GM21528 (cell line): Measurements from ENCODE around the gene ZBTB37.
"Not testable (repeated sequence)": the region's sequence is repeated elsewhere in the genome, so short reads cannot be mapped to it uniquely, and the experiment has no call there.

Experiments used
- ATAC-seq: cut with Tn5 transposase; IDR thresholded peaks from one replicate; pipeline ENCODE4 v1.9.1; 2021; ENCODE audit warnings: mild to moderate bottlenecking, moderate library complexity; ENCODE audit not compliant: unreplicated experiment, low FRiP score

ZBTB37 gene

DNA sequence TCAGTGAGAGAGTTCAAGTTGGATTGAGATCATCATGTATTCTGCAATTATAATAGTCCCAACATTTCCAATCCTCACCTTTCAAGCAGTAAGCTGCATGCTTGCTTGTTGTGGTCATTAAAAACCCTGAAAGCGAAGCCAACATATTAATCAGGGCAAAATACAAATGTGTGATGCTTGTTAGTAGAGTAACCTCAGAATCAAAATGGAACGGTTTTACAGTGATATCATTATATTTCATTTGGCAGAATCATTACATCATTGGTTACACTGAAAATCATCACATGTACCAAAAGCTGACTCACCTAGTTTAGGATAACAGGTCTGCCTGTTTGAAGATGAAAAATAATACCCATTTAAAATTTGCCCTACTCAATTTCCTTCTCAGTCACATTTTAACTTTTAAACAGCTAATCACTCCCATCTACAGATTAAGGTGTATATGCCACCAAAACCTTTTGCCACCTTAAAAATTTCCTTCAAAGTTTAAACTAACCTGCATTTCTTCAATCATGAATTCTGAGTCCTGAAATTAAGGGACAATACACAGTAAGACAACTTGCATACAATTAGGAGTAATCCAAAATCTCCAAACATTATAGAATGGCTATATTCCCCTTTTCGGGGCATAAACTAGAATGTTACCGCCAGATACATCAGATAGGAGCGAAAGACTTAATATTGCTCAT lies 3.9 kb upstream of the ZBTB37 start:
- ATAC-seq = no peak

DNA sequence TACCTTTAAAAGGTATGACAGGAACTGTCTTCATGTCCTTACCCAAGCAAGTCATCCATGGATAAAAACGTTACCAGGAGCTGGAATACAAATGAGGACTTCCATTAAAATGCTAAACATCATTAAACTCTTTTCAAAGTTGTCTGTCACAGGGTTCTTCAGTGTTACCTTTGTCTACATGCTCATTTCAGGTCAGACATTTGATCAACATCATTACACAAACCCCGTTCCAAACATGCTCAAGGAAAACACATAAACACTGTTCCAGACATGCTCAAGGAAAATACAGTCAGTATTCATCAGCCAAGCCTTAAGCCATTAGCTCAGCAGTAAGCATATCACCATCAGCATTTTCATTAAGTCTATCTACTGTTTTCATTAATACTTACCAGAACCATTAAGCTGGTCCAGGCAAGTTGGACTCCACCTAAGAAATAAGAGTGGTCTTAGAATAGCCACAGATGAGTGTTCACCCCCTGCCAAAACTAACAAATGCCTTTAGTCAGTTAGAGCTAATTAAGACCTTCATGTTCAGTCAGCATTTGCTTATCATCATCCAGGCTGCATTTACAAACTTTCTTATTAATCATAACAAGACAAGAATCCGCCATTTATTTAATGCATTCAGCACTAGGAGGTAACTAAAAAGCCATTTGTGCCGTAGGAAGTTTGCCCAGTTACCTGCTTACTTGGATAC lies 2.6 kb upstream of the ZBTB37 start:
- ATAC-seq = no peak

DNA sequence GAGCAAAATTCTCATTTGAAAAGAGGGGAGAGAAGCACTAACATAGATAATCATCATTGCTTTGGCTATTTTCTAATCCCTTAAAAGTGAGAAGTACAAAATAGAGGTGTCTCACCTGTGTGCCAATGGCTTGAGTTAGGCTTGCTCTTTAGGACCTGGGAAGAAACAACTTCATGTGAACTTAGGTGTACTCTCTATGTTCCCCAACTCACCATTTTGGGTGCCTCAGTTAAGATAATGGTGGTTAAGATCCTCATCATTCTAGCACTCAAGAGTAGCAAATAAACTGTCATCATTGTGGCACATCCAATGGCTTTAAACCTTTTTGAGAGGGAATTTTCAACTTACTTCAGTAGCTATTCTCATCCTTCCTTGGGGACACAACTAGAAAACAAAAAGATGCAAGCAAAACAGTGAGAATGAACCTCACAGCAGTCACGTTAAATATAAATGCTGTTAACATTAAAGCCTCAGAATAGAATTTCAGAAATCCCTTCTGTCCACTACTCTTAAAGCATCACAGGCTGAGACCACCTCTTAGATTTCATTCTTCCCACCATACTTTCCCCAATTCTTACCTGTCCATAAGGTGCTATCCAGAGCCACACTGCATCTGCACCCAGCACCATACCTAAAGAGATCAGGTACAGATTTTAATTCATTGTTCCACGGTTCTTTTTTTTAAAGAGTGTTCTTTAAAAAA lies 1.6 kb upstream of the ZBTB37 start:
- no peak for ATAC-seq

DNA sequence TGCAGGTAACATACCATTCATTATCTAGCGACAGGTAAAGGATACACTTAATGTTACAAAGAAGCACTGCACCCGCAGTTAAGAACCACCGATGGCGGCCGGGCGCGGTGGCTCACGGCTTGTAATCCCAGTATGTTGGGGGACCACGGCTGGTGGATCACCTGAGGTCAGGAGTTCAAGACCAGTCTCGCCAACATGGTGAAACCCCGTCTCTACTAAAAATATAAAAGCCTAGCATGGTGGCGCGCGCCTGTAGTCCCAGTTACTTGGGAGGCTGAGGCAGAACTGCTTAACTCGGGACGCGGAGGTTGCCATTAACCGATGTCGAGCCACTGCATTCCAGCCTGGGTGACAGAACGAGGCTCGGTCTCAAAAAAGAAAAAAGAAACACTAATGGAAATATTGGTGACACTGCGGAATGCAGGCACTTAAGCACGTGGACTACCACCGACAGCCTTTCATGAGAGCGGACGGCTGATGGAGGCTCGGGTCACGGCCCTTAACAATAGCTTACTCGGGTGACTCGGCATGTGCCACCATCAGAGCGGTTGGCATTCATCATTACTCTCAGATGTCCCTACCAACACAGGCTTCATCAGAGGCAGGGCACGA lies 933 bp upstream of the ZBTB37 start:
- no peak for ATAC-seq

DNA sequence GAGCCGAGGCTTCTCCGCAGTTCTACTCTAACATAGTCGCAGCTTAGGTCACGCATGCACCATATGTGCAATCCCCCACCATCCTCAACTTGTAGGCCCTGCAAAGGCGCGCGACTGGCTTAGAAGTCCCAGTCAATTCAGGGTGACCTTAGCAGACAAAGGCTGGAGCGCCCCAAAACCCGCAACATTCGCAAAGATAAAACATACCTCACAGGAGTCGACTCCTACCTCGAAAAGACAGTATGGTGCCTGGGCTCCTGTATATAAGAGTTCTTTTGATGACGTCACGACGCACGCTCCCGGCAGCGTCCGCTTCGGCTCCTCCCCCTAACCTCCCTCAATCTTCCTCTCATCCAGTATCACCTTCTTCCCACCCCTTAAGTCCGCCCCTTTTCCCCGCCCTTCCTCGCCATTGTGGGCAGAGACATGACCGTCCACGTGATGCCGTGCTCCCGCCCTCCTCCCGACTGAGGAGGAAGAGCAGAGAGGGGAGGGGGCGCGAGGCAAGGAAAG lies 371 bp upstream of the ZBTB37 start, which contains the start of gene GAS5:
GAS5 (minus strand) TSS at position 237 of the 513 bp plus-strand sequence.
- ATAC-seq = peak; percentile 77

DNA sequence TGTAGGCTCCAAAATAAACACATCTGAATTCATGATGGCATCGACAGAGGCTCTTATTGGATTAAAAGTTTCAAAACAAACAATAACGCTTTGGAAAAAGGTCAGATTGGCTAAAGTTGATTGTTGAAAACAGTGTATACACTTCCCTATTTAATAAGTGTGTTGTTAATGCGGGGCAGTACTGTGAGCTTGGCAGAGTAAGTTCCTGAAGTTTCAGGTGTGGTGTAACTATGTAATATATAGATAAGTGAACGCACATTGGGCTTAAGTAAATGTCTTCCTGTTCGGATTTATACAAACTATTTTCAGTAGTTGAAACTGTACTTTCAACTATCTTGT lies 810 bp downstream of the ZBTB37 start:
- no peak for ATAC-seq

DNA sequence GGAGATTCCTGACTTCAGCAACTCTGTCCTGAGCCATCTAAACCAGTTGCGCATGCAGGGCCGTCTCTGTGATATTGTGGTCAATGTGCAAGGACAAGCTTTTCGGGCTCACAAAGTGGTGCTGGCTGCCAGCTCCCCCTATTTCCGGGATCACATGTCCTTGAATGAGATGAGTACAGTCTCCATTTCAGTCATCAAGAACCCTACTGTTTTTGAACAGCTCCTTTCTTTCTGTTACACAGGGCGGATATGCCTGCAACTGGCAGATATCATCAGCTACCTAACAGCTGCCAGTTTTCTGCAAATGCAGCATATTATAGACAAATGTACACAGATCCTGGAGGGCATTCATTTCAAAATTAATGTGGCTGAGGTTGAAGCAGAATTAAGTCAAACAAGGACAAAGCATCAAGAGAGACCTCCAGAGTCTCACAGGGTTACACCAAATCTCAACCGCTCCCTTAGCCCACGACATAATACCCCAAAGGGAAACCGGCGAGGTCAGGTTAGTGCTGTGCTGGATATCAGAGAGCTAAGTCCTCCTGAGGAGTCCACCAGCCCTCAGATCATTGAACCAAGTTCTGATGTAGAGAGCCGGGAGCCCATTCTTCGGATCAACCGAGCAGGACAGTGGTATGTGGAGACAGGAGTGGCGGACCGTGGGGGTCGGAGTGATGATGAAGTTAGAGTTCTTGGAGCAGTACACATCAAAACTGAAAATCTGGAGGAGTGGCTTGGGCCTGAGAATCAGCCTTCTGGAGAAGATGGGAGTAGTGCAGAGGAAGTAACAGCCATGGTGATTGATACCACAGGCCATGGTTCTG lies 2.3 kb downstream of the ZBTB37 start:
- no peak for ATAC-seq

DNA sequence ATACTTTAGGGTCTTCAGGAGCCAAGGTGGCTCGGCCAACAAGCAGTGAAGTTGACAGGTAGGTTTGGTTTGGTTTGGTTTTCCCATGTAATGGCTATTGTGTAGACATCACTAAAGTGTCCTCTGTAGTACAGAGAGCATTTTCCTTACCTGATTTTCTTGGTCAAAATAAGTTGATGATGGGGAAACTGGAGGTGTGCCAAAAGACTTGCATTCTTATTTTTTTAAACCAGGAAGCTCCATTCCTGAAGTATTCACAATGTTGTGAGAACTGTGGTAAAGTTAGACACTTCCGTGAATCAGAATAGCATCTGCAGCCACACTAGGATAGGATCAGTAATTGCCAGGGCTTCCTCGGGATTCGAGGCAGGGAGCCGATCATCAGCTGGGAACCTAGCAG lies 2.9 kb downstream of the ZBTB37 start:
- no peak for ATAC-seq

DNA sequence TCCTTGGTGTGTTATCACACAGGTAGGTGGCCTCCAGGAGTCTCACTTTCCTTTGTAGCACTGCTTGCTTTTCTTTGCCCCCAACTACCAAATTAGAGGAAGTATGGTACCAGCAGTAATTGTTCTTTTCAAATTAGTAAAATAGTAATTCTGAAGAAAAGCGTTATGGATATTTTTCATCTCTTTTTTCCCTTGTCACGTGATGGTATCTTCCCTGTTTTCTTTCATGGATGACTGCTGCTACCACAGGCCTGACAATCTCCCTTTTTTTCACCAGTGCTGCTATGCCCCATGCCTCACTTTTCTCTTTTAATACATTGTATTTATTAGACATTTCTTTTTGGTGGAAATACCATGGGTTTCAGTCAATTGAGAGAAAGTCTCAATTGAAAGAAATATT lies 3.3 kb downstream of the ZBTB37 start:
- ATAC-seq = no peak

DNA sequence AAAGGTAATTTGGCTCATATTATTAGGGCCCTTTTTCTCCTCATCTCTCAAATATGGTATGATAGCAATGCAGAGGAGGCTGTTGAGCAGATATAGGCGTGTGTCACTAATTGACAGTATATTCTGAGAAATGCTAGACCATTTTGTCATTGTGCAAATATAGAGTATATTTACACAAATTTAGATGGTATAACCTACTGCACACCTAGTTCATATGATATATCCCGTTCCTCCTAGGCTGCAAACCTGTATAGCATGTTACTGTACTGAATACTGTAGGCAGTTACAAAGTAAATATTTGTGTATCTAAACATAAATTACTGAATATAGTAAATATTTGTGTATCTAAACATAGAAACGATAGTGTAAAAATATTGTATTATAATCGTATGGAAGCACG lies 8.6 kb downstream of the ZBTB37 start:
- ATAC-seq = no peak

DNA sequence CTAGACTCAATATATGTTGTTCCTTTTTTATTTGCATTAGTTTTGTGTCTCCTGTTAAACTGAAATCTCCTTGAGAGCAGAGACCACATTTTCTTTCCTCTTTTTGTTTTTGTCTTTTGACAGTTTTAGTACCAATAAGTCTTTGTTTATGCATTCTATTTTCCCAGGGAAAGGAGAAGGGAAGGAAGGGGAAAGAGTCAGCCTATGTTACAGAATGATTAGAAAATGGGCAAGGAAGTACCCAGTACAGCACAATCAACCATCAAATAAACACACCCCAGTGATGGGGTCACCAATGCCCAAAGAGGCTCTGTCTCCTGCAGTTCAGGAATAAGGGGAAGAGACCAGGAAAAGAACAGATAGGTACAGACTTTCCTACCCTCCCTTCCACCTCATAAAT lies 10.1 kb downstream of the ZBTB37 start:
- ATAC-seq = no peak

DNA sequence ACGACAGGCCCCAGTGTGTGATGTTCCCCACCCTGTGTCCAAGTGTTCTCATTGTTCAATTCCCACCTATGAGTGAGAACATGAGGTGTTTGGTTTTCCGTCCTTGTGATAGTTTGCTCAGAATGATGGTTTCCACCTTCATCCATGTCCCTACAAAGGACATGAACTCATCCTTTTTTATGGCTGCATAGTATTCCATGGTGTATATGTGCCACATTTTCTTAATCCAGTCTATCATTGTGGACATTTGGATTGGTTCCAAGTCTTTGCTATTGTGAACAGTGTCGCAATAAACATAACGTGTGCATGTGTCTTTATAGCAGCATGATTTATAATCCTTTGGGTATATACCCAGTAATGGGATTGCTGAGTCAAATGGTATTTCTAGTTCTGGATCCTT lies 12.9 kb downstream of the ZBTB37 start:
- not testable (repeated sequence) for ATAC-seq

DNA sequence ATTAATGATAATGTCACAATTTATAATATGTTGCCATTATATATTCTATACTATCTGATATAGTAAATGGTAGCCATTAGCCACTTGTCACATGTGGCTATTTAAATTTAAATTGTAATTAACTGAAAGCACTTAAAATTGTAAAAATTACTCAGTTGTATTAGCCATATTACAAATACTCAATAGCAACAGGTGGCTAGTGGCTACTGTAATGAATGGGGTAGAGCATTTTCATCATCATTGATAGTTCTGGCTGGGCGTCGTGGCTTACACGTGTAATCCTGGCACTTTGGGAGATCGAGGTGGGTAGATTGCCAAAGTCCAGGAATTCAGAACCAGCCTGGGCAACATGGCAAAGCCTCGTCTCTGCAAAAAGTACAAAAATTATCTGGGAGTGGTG lies 16.5 kb downstream of the ZBTB37 start:
- no peak for ATAC-seq

DNA sequence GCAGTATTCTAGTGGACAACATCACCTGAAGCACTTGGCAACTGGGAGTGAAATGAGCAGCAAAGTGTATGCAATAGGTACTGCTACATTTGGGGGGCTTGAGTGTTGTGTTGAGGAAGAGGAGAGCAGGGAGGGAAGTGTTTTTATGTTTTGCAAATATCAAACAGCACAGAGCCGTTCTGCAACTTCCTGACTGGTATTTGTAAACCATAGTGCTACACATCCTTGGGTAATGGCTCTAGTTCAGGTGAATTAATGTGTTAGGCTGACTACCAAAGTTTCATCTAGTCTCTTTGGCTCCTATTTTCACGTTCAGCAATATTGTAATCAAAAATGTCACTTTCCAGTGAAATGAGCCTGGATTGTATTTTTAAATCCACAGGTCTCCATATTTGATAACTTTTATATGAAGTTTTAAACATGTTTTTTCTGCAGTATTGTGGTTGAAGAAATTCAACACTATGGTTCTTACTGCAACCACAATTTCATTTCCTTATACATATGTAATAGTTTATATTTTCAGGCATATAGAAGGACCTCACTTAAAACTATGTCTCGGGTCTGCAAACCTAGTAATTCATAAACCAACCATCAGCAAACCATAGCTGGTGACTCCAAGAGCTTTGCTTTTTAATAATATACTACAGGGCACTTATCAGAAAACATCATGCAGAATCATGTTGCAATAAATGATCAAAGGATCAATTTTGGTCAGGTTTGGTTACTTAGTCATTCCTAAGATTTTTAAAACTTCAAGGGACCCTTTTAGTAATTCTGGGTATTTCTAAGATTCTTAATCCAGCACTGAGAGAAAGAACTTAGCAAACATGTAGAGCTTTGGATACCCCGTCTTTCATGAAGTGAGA lies 18.8 kb downstream of the ZBTB37 start:
- ATAC-seq = no peak

DNA sequence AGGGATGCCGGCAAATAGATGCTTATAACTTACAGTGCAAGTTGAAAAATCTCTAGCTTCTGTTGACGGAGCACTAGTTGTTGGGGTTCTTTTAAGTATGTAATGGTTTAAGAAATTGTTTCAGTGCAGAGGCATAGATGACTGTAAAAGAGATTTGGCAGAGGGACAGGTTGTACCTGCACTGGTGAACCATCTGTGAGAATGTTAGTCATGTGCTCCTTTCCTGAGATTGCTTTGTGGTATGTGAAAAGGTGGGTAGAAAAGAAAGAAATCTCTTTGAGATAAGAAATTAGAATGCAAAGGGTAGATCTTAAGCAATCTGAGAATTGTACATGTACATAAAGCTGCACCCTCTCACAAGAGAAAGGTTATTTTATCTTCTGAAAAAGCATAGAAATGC lies 19.4 kb downstream of the ZBTB37 start:
- no peak for ATAC-seq

DNA sequence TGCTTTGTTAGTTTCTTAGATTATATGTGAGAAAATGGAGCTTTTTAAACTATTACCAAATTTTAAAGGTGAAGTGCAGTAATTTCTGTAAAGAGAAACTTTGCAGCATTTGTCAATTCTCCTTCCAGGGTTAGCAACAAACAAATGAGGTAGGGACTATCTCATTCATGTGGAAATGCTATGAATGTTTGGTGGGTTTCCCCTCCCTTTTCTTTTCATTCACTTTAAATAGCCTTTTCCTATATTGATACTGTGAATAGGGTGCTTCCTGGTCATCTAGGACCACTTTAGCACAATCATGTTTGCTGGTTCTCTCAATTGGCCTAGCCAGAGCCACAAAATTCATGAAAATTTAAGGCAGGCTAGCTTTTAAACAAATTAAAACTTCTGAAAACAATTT lies 20.6 kb downstream of the ZBTB37 start:
- ATAC-seq = no peak

DNA sequence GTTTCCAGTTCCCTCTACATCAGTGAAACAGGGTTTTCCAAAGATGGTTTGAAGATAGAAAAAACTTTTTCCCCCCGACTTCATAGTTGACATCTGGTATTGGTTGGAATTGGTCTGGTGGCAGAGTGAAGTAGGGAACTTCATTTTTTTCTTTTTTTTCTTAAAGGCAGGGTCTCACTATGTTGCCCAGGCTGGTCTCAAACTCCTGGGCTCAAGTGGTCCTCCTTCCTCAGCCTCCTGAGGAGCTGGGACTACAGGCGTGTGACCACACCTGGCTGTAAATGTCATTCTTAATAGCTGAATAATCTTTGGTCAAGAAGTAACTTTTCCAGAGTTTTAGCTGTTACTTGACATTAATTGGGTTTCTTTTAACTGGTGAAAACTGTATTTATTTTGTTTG lies 21.7 kb downstream of the ZBTB37 start:
- ATAC-seq = no peak

DNA sequence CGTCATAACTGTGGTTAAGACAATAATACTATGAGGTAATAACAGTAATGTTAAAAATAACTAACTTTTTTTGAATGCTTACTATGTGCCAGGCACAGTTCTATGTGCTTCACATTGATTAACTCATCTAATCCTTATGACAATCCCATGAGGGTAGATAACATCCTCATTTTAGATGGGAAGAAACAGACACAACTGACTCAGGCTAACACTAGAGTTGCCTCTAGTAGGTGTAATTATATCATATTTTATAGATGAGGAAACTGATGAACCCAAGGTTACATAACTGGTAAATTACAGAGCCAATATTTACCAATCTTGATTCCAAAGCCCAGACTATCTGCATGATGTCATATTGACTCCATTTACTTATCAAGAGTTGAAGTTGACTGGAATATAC lies 25.4 kb downstream of the ZBTB37 start:
- no peak for ATAC-seq

DNA sequence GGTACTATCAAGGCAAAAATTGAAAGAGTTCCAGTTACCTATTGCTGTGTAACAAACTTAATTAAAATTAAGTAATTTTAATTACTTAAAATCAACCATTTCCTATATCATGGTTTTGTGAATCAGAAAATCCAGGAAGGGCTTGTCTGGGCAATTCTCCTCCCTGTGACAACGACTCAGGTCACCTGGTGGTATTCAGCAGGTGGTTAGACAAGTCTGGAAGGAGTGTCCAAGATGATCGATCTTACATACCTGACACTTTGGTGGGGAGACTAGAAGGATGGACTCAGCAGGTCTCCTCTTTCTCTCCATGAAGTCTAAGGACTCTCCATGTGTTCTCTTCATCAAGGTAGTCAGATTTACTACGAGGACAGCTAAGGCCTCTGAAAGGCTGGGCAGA lies 26.0 kb downstream of the ZBTB37 start:
- ATAC-seq = no peak
